Ascending aorta (tissue), 2 donors: Measurements from ENCODE around the gene PRSS23. TPM values are rescaled to one million over a fixed set of nuclear protein-coding genes. Genes with fewer than 3 reads are reported as not detected.

Experiments
- DNase-seq, 2 donors: peaks; one replicate each; pipeline ENCODE4 v3.0.0-alpha.2; 2019; ENCODE audit warnings: low spot score in 2 of 2
- H3K27ac ChIP-seq, 2 donors: fragments of 200-600 bp; sonication (generic); one replicate each; pipeline ENCODE4 v1.5.1; 2016 to 2017; ENCODE audit warnings: mild to moderate bottlenecking in 1 of 2
- H3K27me3 ChIP-seq: fragments of 200-600 bp; sonication (generic); one replicate; pipeline ENCODE4 v1.5.1; 2017
- H3K36me3 ChIP-seq, 2 donors: fragments of 200-600 bp; sonication (generic); one replicate each; pipeline ENCODE4 v1.5.1; 2016
- H3K4me1 ChIP-seq, 2 donors: fragments of 200-600 bp; sonication (generic); one replicate each; pipeline ENCODE4 v1.5.1; 2016 to 2017; ENCODE audit warnings: mild to moderate bottlenecking in 1 of 2
- H3K4me3 ChIP-seq, 2 donors: fragments of 200-600 bp; sonication (generic); one replicate each; pipeline ENCODE4 v1.5.1; 2016 to 2017; ENCODE audit warnings: mild to moderate bottlenecking in 1 of 2
- H3K9me3 ChIP-seq, 2 donors: fragments of 200-600 bp; sonication (generic); one replicate each; pipeline ENCODE4 v1.5.1; 2016
- intact Hi-C: fragments of 100-400 bp; cut with DNase I; formaldehyde crosslinking; loops from one replicate; pipeline ENCODE4 v1.15.1; 2023
- total RNA-seq: library from RNA; depleted of rRNA; stranded (reverse); fragments of >200 nt; gene quantifications from one replicate; pipeline ENCODE4 v1.1.0, GENCODE V29; 2016
- TF ChIP-seq, protein P1 (sequence below), 3 experiments: fragments of 200-600 bp in 2 of 3; fragments of 450-650 bp in 1 of 3; sonication (generic) in 2 of 3; IDR thresholded peaks; one replicate each; pipeline ENCODE4 v1.5.1; 2016 to 2019; ENCODE audit warnings: antibody characterized with exemption in 3 of 3, mild to moderate bottlenecking in 1 of 3, moderate library complexity in 1 of 3

Gene PRSS23
- total RNA-seq, 1 donor from 2014 or later, result 184 TPM

DNA sequence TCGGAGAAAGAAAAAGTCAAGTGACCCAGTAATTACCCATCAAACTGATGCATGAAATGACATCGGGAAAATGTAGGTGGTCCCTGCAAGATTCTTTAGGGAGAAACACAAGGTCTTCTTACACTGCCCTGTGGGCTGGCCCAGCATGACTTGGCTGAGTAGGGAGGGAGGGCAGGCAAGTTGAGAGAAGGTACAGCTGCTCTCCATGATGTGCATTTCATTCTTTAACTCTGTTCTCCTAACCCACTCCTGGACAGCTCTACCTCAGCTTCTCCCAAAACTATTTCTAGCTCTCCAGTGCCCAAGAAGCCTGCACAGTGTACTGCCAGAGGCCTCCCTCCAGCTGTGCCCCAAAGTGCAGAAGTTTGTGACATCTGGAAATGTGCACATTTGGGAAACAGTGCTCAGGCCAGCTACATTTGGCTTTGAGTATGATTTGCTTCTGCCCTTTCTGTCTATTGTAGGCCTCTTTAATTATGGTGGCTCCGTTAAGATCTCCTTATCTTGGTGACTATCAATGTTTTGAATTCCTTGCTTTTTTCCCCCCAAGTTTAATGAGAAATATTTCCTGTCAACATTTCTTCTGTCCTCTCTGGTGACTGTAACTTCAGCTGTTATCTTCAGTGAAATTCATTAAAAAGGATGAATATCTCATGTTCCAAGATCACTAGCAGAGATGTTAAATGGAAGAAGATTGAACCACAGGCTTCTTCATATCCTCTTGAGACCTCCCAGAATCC lies 26.7 kb upstream of the PRSS23 start:
- intact Hi-C loops, result no loop called here
- Histone ChIP-seq H3K4me1 (no peaks in the 10 kb centered on the region), H3K27ac (no peak overlapping the region), H3K36me3 (no peaks in the 10 kb centered on the region), H3K27me3 (no peaks in the 10 kb centered on the region), H3K9me3 (no peaks in the 10 kb centered on the region), H3K4me3 (no peak overlapping the region)
- no peak for DNase-seq
- TF ChIP-seq, protein P1, sequence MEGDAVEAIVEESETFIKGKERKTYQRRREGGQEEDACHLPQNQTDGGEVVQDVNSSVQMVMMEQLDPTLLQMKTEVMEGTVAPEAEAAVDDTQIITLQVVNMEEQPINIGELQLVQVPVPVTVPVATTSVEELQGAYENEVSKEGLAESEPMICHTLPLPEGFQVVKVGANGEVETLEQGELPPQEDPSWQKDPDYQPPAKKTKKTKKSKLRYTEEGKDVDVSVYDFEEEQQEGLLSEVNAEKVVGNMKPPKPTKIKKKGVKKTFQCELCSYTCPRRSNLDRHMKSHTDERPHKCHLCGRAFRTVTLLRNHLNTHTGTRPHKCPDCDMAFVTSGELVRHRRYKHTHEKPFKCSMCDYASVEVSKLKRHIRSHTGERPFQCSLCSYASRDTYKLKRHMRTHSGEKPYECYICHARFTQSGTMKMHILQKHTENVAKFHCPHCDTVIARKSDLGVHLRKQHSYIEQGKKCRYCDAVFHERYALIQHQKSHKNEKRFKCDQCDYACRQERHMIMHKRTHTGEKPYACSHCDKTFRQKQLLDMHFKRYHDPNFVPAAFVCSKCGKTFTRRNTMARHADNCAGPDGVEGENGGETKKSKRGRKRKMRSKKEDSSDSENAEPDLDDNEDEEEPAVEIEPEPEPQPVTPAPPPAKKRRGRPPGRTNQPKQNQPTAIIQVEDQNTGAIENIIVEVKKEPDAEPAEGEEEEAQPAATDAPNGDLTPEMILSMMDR (IDR thresholded peaks at IDR 0.05), result no peak

DNA sequence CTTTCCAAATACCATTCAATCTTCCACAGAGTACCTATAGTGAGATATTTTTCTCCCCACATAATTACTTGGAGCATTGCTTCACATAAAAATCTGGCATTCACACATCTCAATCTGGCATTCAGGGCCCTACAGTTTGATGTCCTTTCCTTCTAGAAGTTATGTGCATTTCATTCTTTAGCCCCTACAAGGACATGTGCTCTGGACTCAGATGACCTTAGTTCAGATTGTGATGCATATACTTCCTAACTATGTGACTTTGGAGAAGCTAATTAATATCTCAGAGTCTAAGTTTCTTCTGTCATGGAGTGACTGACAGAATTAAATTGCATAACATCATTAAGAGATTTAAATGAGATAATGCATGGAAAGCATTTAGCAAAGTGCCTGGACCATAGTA lies 25.9 kb upstream of the PRSS23 start:
- TF ChIP-seq, protein P1 (IDR thresholded peaks at IDR 0.05), result no peak
- Histone ChIP-seq H3K27ac (no peak overlapping the region), H3K4me3 (no peak overlapping the region), H3K4me1 (no peaks in the 10 kb centered on the region), H3K36me3 (no peaks in the 10 kb centered on the region), H3K9me3 (no peaks in the 10 kb centered on the region), H3K27me3 (no peaks in the 10 kb centered on the region)
- DNase-seq, result no peak
- intact Hi-C loops, result no loop called here

DNA sequence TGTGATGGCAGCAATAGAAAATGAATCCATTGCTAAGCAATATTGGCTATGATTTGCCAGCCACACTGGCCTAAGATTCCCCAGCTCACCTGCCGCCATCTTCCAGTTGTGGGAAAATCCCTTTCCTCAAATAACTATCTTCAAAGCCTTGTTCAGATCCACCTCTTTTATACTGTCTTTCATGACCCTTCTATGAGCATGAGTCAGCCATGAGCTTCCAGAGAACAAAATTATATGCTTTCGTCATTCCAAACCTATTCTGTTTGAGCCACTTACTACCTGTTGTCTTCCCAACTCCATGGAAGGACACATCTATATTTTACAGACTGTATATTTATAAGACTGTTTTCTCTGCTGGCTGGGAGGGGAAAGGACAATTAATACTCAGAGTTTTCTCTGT lies 25.0 kb upstream of the PRSS23 start:
- H3K27ac ChIP-seq, result no peak overlapping the region
- intact Hi-C loops, result no loop called here
- no peaks in the 10 kb centered on the region for H3K9me3 ChIP-seq
- H3K36me3 ChIP-seq, result no peaks in the 10 kb centered on the region
- H3K4me3 ChIP-seq, result no peak overlapping the region
- DNase-seq, result no peak
- TF ChIP-seq, protein P1 (IDR thresholded peaks at IDR 0.05), result no peak
- no peaks in the 10 kb centered on the region for H3K4me1 ChIP-seq
- H3K27me3 ChIP-seq, result no peaks in the 10 kb centered on the region

DNA sequence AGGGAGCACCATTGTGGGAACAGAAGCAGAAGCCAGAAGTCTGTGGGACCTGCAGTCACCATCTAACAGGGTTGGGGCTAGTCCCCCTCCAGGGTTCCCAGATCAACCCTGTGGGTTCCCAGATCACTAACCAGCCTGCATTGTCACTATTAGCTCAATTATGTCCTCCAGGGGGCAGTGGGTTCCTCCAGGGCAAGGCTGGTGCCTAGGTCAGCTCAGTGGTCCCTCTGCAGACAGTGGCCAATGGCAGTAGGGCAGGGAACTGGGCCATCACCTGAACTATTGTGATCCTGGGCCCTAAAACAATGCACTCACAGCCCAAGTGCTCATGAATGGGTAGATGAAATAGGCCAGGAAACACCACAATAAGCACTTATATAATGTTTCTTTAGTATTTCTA lies 18.8 kb upstream of the PRSS23 start:
- Histone ChIP-seq H3K27ac (no peak overlapping the region), H3K27me3 (no peaks in the 10 kb centered on the region), H3K9me3 (no peaks in the 10 kb centered on the region), H3K4me1 (no peaks in the 10 kb centered on the region), H3K4me3 (no peak overlapping the region), H3K36me3 (no peaks in the 10 kb centered on the region)
- intact Hi-C loops, result no loop called here
- no peak for DNase-seq
- TF ChIP-seq, protein P1 (IDR thresholded peaks at IDR 0.05), result no peak

DNA sequence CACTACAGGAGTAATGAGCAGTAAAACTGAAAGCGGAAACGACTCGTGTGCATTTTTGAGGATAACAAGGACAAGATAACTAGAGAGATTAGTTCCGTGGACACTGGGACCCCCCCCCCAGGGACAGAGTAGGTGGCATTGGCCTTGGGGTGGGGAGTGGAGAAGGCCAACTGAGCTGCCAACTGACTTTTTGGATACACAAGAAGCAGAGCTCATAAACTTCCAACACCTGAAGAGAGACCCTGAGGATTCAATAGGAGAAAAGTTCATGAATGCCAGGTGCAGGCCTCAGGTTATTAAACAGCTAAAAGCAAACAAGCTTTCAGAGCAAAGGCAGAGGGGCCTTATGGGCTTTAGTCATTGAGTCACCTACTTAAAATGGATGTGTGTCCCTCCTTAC lies 17.6 kb upstream of the PRSS23 start:
- intact Hi-C loops, result no loop called here
- no peak overlapping the region for H3K4me3 ChIP-seq
- TF ChIP-seq, protein P1 (IDR thresholded peaks at IDR 0.05), result no peak

DNA sequence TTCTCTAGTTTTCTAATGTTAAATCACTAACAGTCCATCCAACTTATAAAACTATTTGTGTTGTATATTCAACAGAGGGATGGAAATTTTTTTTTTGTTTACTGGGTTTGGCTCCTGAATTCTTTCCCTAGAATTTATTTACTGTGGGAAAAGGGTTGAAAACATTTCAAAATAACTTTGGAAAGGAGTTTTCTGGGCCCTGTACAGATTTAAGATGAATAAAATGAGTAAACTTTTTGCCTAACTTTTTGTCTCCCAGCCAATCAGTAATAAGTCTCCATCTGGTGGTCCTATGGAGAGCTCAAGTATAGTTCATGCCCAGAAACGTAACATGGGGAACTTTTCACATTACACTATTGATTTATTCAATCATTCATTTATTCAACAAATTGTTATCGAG lies 16.7 kb upstream of the PRSS23 start:
- Histone ChIP-seq H3K9me3 (no peaks in the 10 kb centered on the region), H3K27me3 (no peaks in the 10 kb centered on the region), H3K4me1 (no peaks in the 10 kb centered on the region), H3K4me3 (no peak overlapping the region), H3K36me3 (no peaks in the 10 kb centered on the region), H3K27ac (no peak overlapping the region)
- no peak for DNase-seq
- intact Hi-C loops, result no loop called here
- TF ChIP-seq, protein P1 (IDR thresholded peaks at IDR 0.05), result no peak

More for the DNA sequence above, 17.6 kb upstream of the PRSS23 start:
- no peaks in the 10 kb centered on the region for H3K27me3 ChIP-seq
- no peaks in the 10 kb centered on the region for H3K36me3 ChIP-seq
- H3K27ac ChIP-seq, result no peak overlapping the region
- no peaks in the 10 kb centered on the region for H3K9me3 ChIP-seq
- no peaks in the 10 kb centered on the region for H3K4me1 ChIP-seq
- no peak for DNase-seq
